Naive thymus-derived CD4-positive, alpha-beta T cell (primary cell): ENCODE data around the gene DCAF11. TPM values are rescaled to one million over a fixed set of nuclear protein-coding genes. Genes with fewer than 3 reads are reported as not detected.

ENCODE experiments used
- ATAC-seq: fragments of 150-1000 bp; cut with Tn5 transposase; 2 replicates; pipeline ENCODE4 v1.10.0; 2021; ENCODE audit warnings: mild to moderate bottlenecking, moderate library complexity
- CTCF ChIA-PET: fragments of 350-600 bp; sonication (Branson Sonifier 250); formaldehyde crosslinking; loops from one replicate; lab custom pipeline; 2021; ENCODE audit warnings: antibody characterized with exemption; lab: Charles Lee
- POLR2A ChIA-PET: fragments of 350-600 bp; sonication (Branson Sonifier 250); formaldehyde crosslinking; loops from one replicate; lab custom pipeline; 2021; ENCODE audit warnings: antibody characterized with exemption, inconsistent platforms; lab: Charles Lee
- DNase-seq, 9 donors: peaks; one replicate each; pipeline versions ENCODE4 v3.0.0 to v3.0.0-alpha.2; 2020 to 2022; ENCODE audit warnings: mixed read lengths in 1 of 9
- H3K27ac ChIP-seq: one replicate; pipeline ENCODE4 v1.7.0; 2013; ENCODE audit warnings: mild to moderate bottlenecking, low read depth, low read length, moderate library complexity
- H3K27me3 ChIP-seq, 2 donors: one replicate each; pipeline ENCODE4 v1.7.0; 2013; ENCODE audit warnings: low read length in 2 of 2, mild to moderate bottlenecking in 2 of 2, moderate library complexity in 2 of 2; ENCODE audit not compliant: control insufficient read depth in 2 of 2, insufficient read depth in 2 of 2
- H3K36me3 ChIP-seq, 3 experiments: 1 replicate in 2 of 3; 2 replicates in 1 of 3; pipeline ENCODE4 v1.7.0; 2013; ENCODE audit warnings: low read length in 3 of 3, mild to moderate bottlenecking in 3 of 3, moderate library complexity in 1 of 3; ENCODE audit not compliant: insufficient read depth in 3 of 3, control insufficient read depth in 2 of 3
- H3K4me1 ChIP-seq, 2 donors: one replicate each; pipeline ENCODE4 v1.7.0; 2013; ENCODE audit warnings: low read length in 2 of 2, mild to moderate bottlenecking in 2 of 2, moderate library complexity in 1 of 2; ENCODE audit not compliant: control insufficient read depth in 2 of 2, insufficient read depth in 2 of 2
- H3K4me3 ChIP-seq: 2 replicates; pipeline ENCODE4 v1.7.0; 2013; ENCODE audit warnings: mild to moderate bottlenecking, low read length
- H3K9me3 ChIP-seq, 3 experiments: 1 replicate in 2 of 3; 2 replicates in 1 of 3; pipeline ENCODE4 v1.7.0; 2013; ENCODE audit warnings: low read length in 3 of 3; ENCODE audit not compliant: control insufficient read depth in 2 of 3
- H3K27ac Mint-ChIP-seq, 9 donors: one replicate each; pipeline ENCODE4 v1.8.0; 2020 to 2022; ENCODE audit warnings: mixed read lengths in 9 of 9, mild to moderate bottlenecking in 8 of 9, moderate library complexity in 5 of 9, inconsistent platforms in 2 of 9
- H3K27me3 Mint-ChIP-seq, 5 donors: one replicate each; pipeline ENCODE4 v1.8.0; 2021 to 2022; ENCODE audit warnings: mixed read lengths in 5 of 5, mild to moderate bottlenecking in 1 of 5
- H3K36me3 Mint-ChIP-seq, 5 donors: one replicate each; pipeline ENCODE4 v1.8.0; 2020 to 2022; ENCODE audit warnings: mixed read lengths in 5 of 5, mild to moderate bottlenecking in 3 of 5, inconsistent platforms in 1 of 5
- H3K4me1 Mint-ChIP-seq, 7 donors: one replicate each; pipeline ENCODE4 v1.8.0; 2020 to 2022; ENCODE audit warnings: mixed read lengths in 7 of 7, mild to moderate bottlenecking in 3 of 7, inconsistent platforms in 1 of 7
- H3K4me3 Mint-ChIP-seq, 10 donors: one replicate each; pipeline ENCODE4 v1.8.0; 2020 to 2022; ENCODE audit warnings: mild to moderate bottlenecking in 10 of 10, mixed read lengths in 10 of 10, moderate library complexity in 6 of 10, inconsistent platforms in 2 of 10
- H3K9me3 Mint-ChIP-seq, 11 donors: one replicate each; pipeline ENCODE4 v1.8.0; 2020 to 2022; ENCODE audit warnings: mixed read lengths in 11 of 11, mild to moderate bottlenecking in 4 of 11, inconsistent platforms in 1 of 11, moderate library complexity in 1 of 11
- intact Hi-C, 2 donors: fragments of 100-400 bp; cut with micrococcal nuclease; formaldehyde crosslinking; loops; one replicate each; pipeline ENCODE4 v1.15.1; 2023
- polyA plus RNA-seq, 2 donors: library from polyadenylated mRNA; unstranded; fragments of 300-500 nt; fragmentation: Illumina TruSeq; gene quantifications; one replicate each; pipeline ENCODE4 v1.2.3, GENCODE V29; 2021
- total RNA-seq, 6 experiments: library from RNA in 5 of 6; stranded (reverse) in 5 of 6; gene quantifications; 1 replicate in 5 of 6; 2 replicates in 1 of 6; pipeline ENCODE4 v1.2.3 and lab custom pipeline; 2021 to 2026

Gene DCAF11
- total and polyA plus RNA-seq, 7 experiments from 2014 or later, result 69.1 to 97.0 (median 83.3) TPM

GRCh38 chr14:24082411-24083080 is 32.0 kb upstream of the DCAF11 start:
- H3K9me3 ChIP-seq, result no peaks in the 10 kb centered on the region
- intact Hi-C loops, result no loop called here
- Mint-ChIP-seq H3K4me1 (peaks cover 16 to 20% (median 17%) of the 10 kb centered on the region in 7 donors), H3K36me3 (no peaks in the 10 kb centered on the region), H3K4me3 (peak overlapping the region in 9 of 10 donors; percentile 80 to 90 (median 86)), H3K9me3 (no peaks in the 10 kb centered on the region), H3K27me3 (peaks cover 0 to 20% (median 0%) of the 10 kb centered on the region in 5 donors), H3K27ac (peak overlapping the region; percentile 63 to 96 (median 85))
- DNase-seq (no peak), ATAC-seq (no peak)
- ChIA-PET POLR2A (interaction anchor here (1.2 to 5.1 kb wide), 8 partner anchors 8 to 131 kb away, joined by 3 to 80 read pairs (median 14); partner anchors contain the start of genes CARMIL3, CHMP4A, DCAF11 and IRF9), CTCF (interaction anchor here (1.2 to 6.2 kb wide), 4 partner anchors 9 to 160 kb away, joined by 3 to 49 read pairs (median 38); partner anchors contain the start of gene TINF2)
- no peak overlapping the region for H3K4me3 ChIP-seq
- no peak overlapping the region for H3K27ac ChIP-seq
- peaks cover 7 to 14% of the 10 kb centered on the region in 2 donors for H3K4me1 ChIP-seq
- H3K27me3 ChIP-seq, result no peaks in the 10 kb centered on the region
- H3K36me3 ChIP-seq, result no peaks in the 10 kb centered on the region

- Mint-ChIP-seq H3K9me3 (no peaks in the 10 kb centered on the region), H3K27ac (peak overlapping the region in 6 of 9 donors; percentile 0 to 70 (median 41)), H3K4me1 (peaks cover 16 to 20% (median 17%) of the 10 kb centered on the region in 7 donors), H3K36me3 (no peaks in the 10 kb centered on the region), H3K4me3 (peak overlapping the region in 1 of 10 donors; percentile 4), H3K27me3 (peaks cover 0 to 20% (median 0%) of the 10 kb centered on the region in 5 donors)
- ATAC-seq (no peak), DNase-seq (no peak)
- intact Hi-C loops, result no loop called here
- H3K9me3 ChIP-seq, result no peaks in the 10 kb centered on the region
- POLR2A ChIA-PET, result interaction anchor here (1.2 to 5.1 kb wide), 5 partner anchors 9 to 130 kb away, joined by 3 to 80 read pairs (median 42); partner anchors contain the start of genes CHMP4A, DCAF11, NRL and PCK2
- CTCF ChIA-PET, result interaction anchor here (4.8 to 6.2 kb wide), 2 partner anchors 8 to 25 kb away, joined by 43 to 49 read pairs; no protein-coding TSS in a partner anchor
- H3K27me3 ChIP-seq, result no peaks in the 10 kb centered on the region
- no peak overlapping the region for H3K27ac ChIP-seq
- H3K4me1 ChIP-seq, result peaks cover 7 to 14% of the 10 kb centered on the region in 2 donors
- no peak overlapping the region for H3K4me3 ChIP-seq
- no peaks in the 10 kb centered on the region for H3K36me3 ChIP-seq
Measured at GRCh38 chr14:24083462-24083861, 31.1 kb upstream of the DCAF11 start.

- H3K36me3 ChIP-seq, result no peaks in the 10 kb centered on the region
- Mint-ChIP-seq H3K27ac (peak overlapping the region in 3 of 9 donors; percentile 54 to 90 (median 60)), H3K27me3 (peaks cover 0 to 15% (median 0%) of the 10 kb centered on the region in 5 donors), H3K9me3 (no peaks in the 10 kb centered on the region), H3K4me3 (no peak overlapping the region), H3K4me1 (peaks cover 14 to 20% (median 17%) of the 10 kb centered on the region in 7 donors), H3K36me3 (no peaks in the 10 kb centered on the region)
- ChIA-PET POLR2A (interaction anchor here (5.1 kb wide), 1 partner anchor 31 kb away, joined by 42 read pairs; the partner anchor contains the start of genes DCAF11 and NRL), CTCF (no interaction called here)
- intact Hi-C loops, result no loop called here
- H3K9me3 ChIP-seq, result no peaks in the 10 kb centered on the region
- DNase-seq (no peak), ATAC-seq (no peak)
- H3K27me3 ChIP-seq, result no peaks in the 10 kb centered on the region
- peaks cover 7 to 14% of the 10 kb centered on the region in 2 donors for H3K4me1 ChIP-seq
- H3K27ac ChIP-seq, result no peak overlapping the region
- H3K4me3 ChIP-seq, result no peak overlapping the region
Measured at GRCh38 chr14:24084440-24084839, 30.1 kb upstream of the DCAF11 start.

- H3K27ac Mint-ChIP-seq, result peak overlapping the region in 2 of 9 donors; percentile 34 to 65
- peaks cover 0 to 14% (median 0%) of the 10 kb centered on the region in 5 donors for H3K27me3 Mint-ChIP-seq
- DNase-seq (no peak), ATAC-seq (no peak)
- Histone ChIP-seq H3K9me3 (no peaks in the 10 kb centered on the region), H3K4me3 (no peak overlapping the region), H3K27ac (no peak overlapping the region), H3K4me1 (peaks cover 7 to 13% of the 10 kb centered on the region in 2 donors), H3K27me3 (no peaks in the 10 kb centered on the region), H3K36me3 (no peaks in the 10 kb centered on the region)
- H3K4me1 Mint-ChIP-seq, result peaks cover 16 to 21% (median 19%) of the 10 kb centered on the region in 7 donors
- intact Hi-C loops, result no loop called here
- no peaks in the 10 kb centered on the region for H3K36me3 Mint-ChIP-seq
- CTCF ChIA-PET, result no interaction called here
- POLR2A ChIA-PET, result interaction anchor here (0.6 to 1.8 kb wide), 4 partner anchors 18 to 60 kb away, joined by 3 to 6 read pairs (median 4); no protein-coding TSS in a partner anchor
- no peak overlapping the region for H3K4me3 Mint-ChIP-seq
- H3K9me3 Mint-ChIP-seq, result no peaks in the 10 kb centered on the region
Measured at GRCh38 chr14:24085215-24085614, 29.4 kb upstream of the DCAF11 start.

GRCh38 chr14:24086193-24086955 is 28.2 kb upstream of the DCAF11 start:
- intact Hi-C loops, result no loop called here
- Histone ChIP-seq H3K36me3 (no peaks in the 10 kb centered on the region), H3K27ac (no peak overlapping the region), H3K4me1 (peaks cover 0 to 5% of the 10 kb centered on the region in 2 donors), H3K9me3 (no peaks in the 10 kb centered on the region), H3K4me3 (no peak overlapping the region), H3K27me3 (no peaks in the 10 kb centered on the region)
- Mint-ChIP-seq H3K9me3 (no peaks in the 10 kb centered on the region), H3K27me3 (peaks cover 0 to 14% (median 0%) of the 10 kb centered on the region in 5 donors), H3K36me3 (no peaks in the 10 kb centered on the region), H3K27ac (peak overlapping the region in 1 of 9 donors; percentile 26), H3K4me3 (no peak overlapping the region), H3K4me1 (peaks cover 14 to 21% (median 17%) of the 10 kb centered on the region in 7 donors)
- no peak for DNase-seq
- CTCF ChIA-PET, result interaction anchor here (0.6 to 1.3 kb wide), 3 partner anchors 22 to 29 kb away, joined by 3 to 4 read pairs (median 4); no protein-coding TSS in a partner anchor
- POLR2A ChIA-PET, result interaction anchor here (0.9 to 1.8 kb wide), 3 partner anchors 19 to 28 kb away, joined by 3 to 6 read pairs (median 3); no protein-coding TSS in a partner anchor
- no peak for ATAC-seq

- no peak overlapping the region for H3K27ac ChIP-seq
- H3K9me3 Mint-ChIP-seq, result no peaks in the 10 kb centered on the region
- H3K4me3 Mint-ChIP-seq, result no peak overlapping the region
- H3K27me3 Mint-ChIP-seq, result peaks cover 0 to 12% (median 0%) of the 10 kb centered on the region in 5 donors
- H3K27ac Mint-ChIP-seq, result peak overlapping the region in 1 of 9 donors; percentile 26
- ChIA-PET POLR2A (interaction anchor here (1.8 kb wide), 1 partner anchor 29 kb away, joined by 6 read pairs; no protein-coding TSS in a partner anchor), CTCF (interaction anchor here (0.6 to 1.3 kb wide), 3 partner anchors 22 to 30 kb away, joined by 3 to 4 read pairs (median 4); no protein-coding TSS in a partner anchor)
- no peaks in the 10 kb centered on the region for H3K36me3 Mint-ChIP-seq
- H3K9me3 ChIP-seq, result no peaks in the 10 kb centered on the region
- peaks cover 11 to 19% (median 14%) of the 10 kb centered on the region in 7 donors for H3K4me1 Mint-ChIP-seq
- ATAC-seq (no peak), DNase-seq (no peak)
- no peaks in the 10 kb centered on the region for H3K36me3 ChIP-seq
- peaks cover 0 to under 1% of the 10 kb centered on the region in 2 donors for H3K4me1 ChIP-seq
- H3K27me3 ChIP-seq, result no peaks in the 10 kb centered on the region
- intact Hi-C loops, result no loop called here
- no peak overlapping the region for H3K4me3 ChIP-seq
Measured at GRCh38 chr14:24087004-24087403, 27.6 kb upstream of the DCAF11 start.
